AG04450 (cell line): Measurements from ENCODE around the gene KCNH5. TPM values are rescaled to one million over a fixed set of nuclear protein-coding genes. Genes with fewer than 3 reads are reported as not detected.

Source experiments
- CTCF ChIA-PET: fragments of 300-600, 350-600 bp; formaldehyde crosslinking; extraction: SDS; loops from one replicate; lab custom pipeline; 2022; ENCODE audit warnings: antibody characterized with exemption, inconsistent platforms; lab: Charles Lee
- POLR2A ChIA-PET: fragments of 350-600 bp; formaldehyde crosslinking; extraction: SDS; loops from one replicate; lab custom pipeline; 2021; ENCODE audit warnings: antibody characterized with exemption, inconsistent platforms; lab: Yijun Ruan, JAX
- DNase-seq: peaks from one replicate; pipeline ENCODE4 v3.0.0-alpha.2; 2011; ENCODE audit warnings: low read depth, low spot score
- H3K27ac ChIP-seq: one replicate; pipeline ENCODE4 v1.5.1; 2012; ENCODE audit warnings: low read depth, low read length, control low read depth
- H3K27me3 ChIP-seq: one replicate; pipeline ENCODE4 v1.6.0; 2012; ENCODE audit warnings: low read length; ENCODE audit not compliant: control insufficient read depth, insufficient read depth
- H3K4me3 ChIP-seq: 2 replicates; pipeline ENCODE4 v1.5.1; 2011; ENCODE audit warnings: mild to moderate bottlenecking, low read depth, low read length, control low read depth
- H3K9me3 ChIP-seq: 2 replicates; pipeline ENCODE4 v1.5.1; 2012; ENCODE audit warnings: low read length; ENCODE audit not compliant: control insufficient read depth, insufficient read depth
- polyA plus RNA-seq: library from polyadenylated mRNA; depleted of rRNA; stranded (reverse); fragments of >200 nt; gene quantifications from 2 replicates; pipeline ENCODE4 v1.2.3, GENCODE V29; 2011
- TF ChIP-seq, protein P1 (sequence below): IDR thresholded peaks from 2 replicates; pipeline ENCODE4 v1.5.1; 2011; ENCODE audit warnings: low read depth, low read length, control low read depth, inconsistent platforms

KCNH5 gene
- polyA plus RNA-seq, 1 experiment = 0.24 TPM

DNA sequence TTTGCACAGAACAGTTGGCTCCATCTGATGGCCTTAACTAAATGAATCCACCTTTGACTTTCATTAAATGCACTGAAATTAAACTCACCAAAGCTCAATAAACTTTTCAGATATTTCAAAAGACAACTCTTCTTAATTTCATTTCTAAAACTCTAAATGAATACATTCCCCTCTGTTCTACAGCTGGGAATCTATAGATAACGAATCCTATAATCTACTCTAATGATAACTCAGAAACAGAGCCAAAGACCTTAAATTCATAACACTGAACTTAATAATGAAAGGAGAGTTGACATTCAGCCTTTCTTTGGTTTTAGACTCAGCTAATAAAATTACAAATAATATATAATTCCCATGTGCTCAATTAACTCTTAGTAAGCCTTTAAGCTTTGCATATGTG is 150.5 kb downstream of the KCNH5 start:
- DNase-seq = no peak
- POLR2A ChIA-PET = interaction anchor here (0.5 kb wide), 1 partner anchor 200 kb away, joined by 7 read pairs; no protein-coding TSS in a partner anchor
- CTCF ChIA-PET = no interaction called here
- Histone ChIP-seq H3K9me3 (no peaks in the 10 kb centered on the region), H3K4me3 (no peak overlapping the region), H3K27ac (no peak overlapping the region), H3K27me3 (no peaks in the 10 kb centered on the region)
- TF ChIP-seq, protein P1, sequence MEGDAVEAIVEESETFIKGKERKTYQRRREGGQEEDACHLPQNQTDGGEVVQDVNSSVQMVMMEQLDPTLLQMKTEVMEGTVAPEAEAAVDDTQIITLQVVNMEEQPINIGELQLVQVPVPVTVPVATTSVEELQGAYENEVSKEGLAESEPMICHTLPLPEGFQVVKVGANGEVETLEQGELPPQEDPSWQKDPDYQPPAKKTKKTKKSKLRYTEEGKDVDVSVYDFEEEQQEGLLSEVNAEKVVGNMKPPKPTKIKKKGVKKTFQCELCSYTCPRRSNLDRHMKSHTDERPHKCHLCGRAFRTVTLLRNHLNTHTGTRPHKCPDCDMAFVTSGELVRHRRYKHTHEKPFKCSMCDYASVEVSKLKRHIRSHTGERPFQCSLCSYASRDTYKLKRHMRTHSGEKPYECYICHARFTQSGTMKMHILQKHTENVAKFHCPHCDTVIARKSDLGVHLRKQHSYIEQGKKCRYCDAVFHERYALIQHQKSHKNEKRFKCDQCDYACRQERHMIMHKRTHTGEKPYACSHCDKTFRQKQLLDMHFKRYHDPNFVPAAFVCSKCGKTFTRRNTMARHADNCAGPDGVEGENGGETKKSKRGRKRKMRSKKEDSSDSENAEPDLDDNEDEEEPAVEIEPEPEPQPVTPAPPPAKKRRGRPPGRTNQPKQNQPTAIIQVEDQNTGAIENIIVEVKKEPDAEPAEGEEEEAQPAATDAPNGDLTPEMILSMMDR = no peak

DNA sequence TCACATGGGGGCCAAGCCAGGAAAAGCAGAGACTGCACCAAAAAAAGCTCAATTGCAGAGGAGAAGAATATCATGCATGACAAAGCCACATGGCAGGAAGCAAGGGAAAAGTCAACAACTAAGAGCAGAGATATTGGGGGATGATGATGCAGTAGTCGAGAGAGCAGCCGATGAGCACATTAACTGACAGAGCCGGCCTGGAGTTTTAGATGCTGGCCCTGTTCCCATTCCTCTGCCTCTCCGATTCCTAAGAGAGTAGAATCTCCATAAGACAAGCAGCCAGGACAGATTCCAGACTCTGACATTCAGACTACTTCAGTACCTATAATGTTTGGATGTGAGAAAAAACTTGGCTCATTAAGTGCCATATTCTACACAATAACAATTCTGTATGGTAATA is 155.9 kb downstream of the KCNH5 start:
- no peaks in the 10 kb centered on the region for H3K9me3 ChIP-seq
- H3K27ac ChIP-seq = no peak overlapping the region
- H3K4me3 ChIP-seq = no peak overlapping the region
- TF ChIP-seq, protein P1 = no peak
- no peak for DNase-seq
- no peaks in the 10 kb centered on the region for H3K27me3 ChIP-seq
- CTCF ChIA-PET = no interaction called here
- POLR2A ChIA-PET = no interaction called here

DNA sequence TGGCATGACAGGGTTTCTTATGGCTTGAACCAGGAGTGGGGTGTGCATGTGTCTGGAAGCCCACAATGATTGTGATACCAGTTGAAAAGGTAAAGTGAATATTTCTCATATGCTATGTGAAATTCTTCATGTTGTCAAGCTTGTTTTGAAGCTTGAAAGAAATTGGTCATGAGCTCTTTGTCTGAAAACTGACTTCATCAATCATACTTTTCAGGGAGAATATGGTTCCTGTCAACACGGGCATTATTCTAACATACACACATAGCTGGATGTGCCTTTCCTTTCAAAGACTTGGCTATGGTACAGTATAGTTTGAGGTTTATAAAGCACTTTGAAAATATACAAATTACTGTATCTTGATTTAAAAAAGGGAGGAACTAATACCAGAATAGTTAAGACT is 158.8 kb downstream of the KCNH5 start:
- CTCF ChIA-PET = no interaction called here
- POLR2A ChIA-PET = no interaction called here

DNA sequence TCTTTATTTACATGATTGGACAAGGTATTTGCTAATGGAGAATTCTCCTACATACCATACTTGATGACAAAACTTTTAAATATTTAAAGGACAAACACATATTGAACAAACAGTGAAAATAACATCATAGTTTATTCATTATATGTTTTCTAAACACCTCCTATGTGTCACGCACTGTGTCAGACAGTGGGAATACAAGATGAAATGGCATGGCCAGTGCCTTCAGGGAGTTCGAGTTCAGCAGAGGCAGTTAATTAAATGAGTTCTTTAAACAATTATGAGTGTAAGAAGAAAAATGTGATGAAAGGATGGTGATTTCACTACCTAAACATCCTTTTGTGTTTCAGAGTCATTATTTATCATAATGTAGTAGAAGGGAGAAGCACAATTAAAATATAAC is 159.8 kb downstream of the KCNH5 start:
- no peaks in the 10 kb centered on the region for H3K27me3 ChIP-seq
- H3K4me3 ChIP-seq = no peak overlapping the region
- TF ChIP-seq, protein P1 = no peak
- H3K9me3 ChIP-seq = no peaks in the 10 kb centered on the region
- ChIA-PET POLR2A (no interaction called here), CTCF (no interaction called here)
- no peak overlapping the region for H3K27ac ChIP-seq
- peak; percentile 3 for DNase-seq

More for the DNA sequence above, 158.8 kb downstream of the KCNH5 start:
- no peak for DNase-seq
- H3K4me3 ChIP-seq = no peak overlapping the region
- no peaks in the 10 kb centered on the region for H3K27me3 ChIP-seq
- TF ChIP-seq, protein P1 = no peak
- no peaks in the 10 kb centered on the region for H3K9me3 ChIP-seq
- H3K27ac ChIP-seq = no peak overlapping the region

DNA sequence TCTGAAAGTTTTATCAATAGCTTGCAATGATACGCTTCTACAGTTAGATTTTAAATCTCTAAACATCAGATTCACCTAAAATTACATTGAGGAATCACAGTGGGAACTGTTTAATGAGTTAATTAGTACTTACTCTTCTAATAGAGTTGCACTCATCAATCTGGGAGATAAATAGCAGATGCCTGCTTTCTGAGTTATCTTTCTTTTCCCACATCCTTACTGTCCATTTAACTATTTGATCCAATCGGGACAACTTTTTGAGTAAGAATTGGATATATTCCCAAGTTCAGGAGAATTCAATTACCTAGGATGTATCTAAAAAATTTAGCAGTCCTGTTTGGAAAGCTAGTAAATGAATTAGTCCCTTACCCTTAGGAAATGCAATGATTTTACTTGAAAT is 162.3 kb downstream of the KCNH5 start:
- no peak for DNase-seq
- H3K9me3 ChIP-seq = no peaks in the 10 kb centered on the region
- no peak overlapping the region for H3K27ac ChIP-seq
- POLR2A ChIA-PET = no interaction called here
- CTCF ChIA-PET = no interaction called here
- no peak overlapping the region for H3K4me3 ChIP-seq
- H3K27me3 ChIP-seq = no peaks in the 10 kb centered on the region
- TF ChIP-seq, protein P1 = no peak
